HG03066 (cell line): ENCODE data around the gene CISH.

Experiments
- ATAC-seq: cut with Tn5 transposase; IDR thresholded peaks from one replicate; pipeline ENCODE4 v1.9.1; 2021; ENCODE audit warnings: low read depth; ENCODE audit not compliant: unreplicated experiment

The CISH gene, protein sequence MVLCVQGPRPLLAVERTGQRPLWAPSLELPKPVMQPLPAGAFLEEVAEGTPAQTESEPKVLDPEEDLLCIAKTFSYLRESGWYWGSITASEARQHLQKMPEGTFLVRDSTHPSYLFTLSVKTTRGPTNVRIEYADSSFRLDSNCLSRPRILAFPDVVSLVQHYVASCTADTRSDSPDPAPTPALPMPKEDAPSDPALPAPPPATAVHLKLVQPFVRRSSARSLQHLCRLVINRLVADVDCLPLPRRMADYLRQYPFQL

DNA sequence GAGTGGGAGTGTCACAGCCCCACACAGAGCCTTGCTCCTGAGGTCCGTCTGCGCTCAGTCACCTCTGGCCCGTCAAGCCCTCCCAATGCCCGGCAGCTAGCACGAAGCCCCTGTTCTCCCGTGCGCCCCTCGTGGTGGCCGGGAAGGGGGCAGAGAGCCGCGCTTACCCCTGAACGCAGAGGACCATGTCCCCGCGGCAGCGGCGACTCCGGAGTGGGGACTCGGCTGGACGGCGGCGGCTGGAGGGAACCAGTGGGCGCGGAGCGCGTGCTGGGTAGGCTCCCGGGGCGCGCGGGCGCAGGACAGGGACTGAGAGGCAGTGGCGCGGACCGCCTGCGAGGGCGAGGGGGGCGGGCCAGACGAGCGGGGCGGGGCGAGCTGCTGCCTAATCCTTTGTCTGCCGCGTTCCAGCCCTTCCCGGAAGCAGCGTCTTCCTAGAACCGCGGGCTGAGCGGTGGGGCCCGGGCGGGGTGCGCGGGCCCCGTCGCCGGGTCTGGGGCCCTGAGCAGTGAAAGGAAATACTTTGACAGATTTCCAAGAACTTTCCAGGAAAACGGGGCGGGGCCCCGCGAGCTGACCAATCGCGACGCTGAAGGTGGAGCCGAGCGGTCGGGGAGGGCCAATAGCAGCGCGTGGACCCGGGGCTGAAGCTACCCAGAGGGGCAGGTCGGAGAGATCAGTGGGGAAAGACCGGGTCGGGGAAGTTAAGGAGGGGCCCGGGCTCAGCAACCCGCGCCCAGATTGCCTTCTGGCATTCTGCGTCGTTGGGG, at the start of gene CISH:
TSS of gene CISH (minus strand) at position 311 of the 770 bp plus-strand sequence. CDS start at position 187, 124 bp downstream.
- peak; percentile 76 for ATAC-seq

DNA sequence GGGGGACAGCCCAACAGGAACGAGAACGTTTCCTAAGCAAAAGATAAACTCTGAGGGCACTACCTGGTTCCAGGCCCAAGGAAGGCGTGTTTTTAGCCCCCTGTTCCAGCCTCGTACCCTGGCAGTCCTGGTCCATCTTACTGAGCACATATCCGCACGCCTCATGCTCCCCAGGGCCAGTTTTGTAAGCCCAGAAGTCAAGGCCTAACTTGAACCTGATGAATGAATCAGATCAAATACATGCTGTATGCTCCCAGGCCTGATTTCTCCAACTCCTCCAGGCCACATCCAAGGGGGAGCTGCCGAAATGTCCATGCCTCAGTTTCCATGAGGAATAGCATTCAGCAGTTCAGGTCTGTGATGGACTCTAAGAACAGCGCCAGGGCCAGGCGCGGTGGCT, 48.8 kb upstream of the CISH start:
- ATAC-seq = no peak

DNA sequence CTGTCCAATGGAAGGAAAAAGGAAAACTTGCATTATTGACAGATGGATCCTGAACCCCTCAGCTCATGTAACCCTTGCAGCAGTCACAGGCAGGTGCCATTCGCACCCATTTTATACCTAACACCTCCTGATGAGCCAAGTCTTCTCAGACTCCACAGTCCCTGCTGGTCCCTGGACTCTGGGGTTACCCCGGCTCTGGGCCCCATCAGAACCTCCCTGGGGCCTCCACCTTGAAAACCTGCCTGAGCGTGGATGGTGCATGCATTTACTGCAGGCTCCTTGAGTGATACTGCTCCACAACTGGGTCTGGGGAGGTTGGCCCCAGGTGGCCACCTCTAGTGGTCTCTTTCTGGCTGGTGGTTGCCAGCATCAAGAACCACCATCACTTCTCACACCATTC, 47.3 kb upstream of the CISH start:
- no peak for ATAC-seq

DNA sequence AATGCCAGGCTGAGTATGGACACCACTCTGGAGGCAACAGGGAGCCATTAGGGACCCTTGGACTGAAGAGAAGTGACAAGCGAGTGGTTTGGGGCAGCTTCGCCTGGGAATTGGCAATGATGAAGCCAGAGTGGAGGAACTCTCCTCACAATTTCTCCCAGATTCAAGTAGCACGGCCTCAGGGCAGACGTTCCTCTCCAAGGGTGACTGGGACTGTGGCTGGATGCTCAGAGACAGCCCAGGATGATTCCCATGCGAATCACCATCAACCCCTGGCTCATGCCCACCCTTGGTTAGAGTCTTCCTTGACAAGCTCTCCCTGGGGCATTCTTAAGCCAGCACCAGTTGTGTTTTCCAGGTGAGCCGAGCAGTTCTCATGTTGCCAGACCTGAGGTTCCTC, 46.8 kb upstream of the CISH start:
- ATAC-seq = no peak

DNA sequence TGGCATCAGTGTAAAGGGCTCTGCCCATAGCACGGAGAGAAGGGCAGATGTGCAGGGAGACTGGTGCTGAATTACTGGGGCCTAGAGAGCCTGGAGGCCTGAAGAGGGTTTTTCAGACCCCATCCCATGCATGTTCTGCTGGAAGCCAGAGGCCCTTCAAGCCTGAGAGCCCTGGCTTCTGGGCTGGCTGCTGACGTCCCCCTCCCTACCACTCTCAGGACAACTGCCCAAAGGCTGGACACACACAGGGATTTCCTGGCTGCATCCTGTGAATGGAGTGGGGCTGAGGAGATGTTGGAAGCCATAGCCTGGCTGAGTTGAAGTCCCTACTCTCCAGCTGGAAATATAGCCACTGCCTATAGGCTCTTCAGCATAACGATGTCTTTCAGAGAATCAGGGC, 46.2 kb upstream of the CISH start:
- no peak for ATAC-seq

DNA sequence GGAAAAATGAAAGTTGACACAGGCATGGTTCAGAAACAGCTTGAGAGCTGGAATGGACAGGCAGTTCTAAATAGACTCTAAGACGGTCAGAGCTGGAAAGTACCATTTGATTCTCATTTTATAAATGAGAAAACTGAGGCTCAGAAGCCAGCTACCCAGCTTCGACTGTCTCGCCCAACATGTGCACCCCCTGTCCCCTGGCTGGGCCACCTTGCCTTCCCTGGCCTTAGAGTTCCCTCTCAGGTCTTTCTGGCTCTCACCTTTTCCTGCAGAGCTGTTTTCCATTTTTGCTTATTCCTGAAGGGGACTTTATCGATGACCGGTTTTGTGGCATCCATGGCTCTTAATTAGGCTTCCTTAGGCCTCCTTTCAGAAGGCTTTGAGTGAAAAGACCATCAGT, 45.8 kb upstream of the CISH start:
- ATAC-seq = no peak

DNA sequence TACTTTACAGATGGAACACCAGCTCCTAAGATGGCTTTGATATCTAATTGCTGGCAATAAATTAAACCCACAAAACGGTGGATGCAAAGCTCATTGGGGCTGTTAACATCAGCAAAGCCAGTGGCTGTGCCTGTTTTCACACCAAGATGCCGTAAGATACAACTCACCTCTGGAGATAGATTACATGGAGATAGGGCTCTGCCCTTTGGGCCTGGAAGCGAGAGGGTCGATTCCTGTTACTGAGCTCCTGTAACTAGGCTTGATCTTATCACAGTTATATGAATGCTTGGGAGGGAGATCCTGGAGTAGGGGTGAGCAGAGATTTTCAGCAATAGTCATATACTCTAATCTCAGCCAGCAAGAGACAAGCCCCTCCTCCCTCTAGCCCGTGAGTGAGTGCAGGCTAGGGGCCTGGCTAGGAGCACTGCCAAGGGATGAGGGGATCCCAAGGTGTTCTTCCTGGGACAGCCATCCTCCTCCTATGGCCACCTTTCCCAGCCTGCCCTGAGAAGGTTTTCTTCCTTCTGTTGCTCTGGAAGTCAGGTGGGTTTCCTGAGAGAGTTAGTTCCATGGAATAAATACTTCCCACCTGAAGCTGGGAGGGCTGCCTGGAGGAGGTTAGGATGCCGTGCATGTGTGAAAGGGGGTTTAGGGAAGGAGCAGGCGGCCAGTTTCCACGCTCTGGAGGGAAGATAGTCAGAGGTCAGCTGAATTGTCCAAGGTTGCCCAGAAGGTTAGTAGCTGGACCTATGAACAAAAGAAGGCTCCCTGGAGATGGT, 45.0 kb upstream of the CISH start:
- ATAC-seq = no peak

DNA sequence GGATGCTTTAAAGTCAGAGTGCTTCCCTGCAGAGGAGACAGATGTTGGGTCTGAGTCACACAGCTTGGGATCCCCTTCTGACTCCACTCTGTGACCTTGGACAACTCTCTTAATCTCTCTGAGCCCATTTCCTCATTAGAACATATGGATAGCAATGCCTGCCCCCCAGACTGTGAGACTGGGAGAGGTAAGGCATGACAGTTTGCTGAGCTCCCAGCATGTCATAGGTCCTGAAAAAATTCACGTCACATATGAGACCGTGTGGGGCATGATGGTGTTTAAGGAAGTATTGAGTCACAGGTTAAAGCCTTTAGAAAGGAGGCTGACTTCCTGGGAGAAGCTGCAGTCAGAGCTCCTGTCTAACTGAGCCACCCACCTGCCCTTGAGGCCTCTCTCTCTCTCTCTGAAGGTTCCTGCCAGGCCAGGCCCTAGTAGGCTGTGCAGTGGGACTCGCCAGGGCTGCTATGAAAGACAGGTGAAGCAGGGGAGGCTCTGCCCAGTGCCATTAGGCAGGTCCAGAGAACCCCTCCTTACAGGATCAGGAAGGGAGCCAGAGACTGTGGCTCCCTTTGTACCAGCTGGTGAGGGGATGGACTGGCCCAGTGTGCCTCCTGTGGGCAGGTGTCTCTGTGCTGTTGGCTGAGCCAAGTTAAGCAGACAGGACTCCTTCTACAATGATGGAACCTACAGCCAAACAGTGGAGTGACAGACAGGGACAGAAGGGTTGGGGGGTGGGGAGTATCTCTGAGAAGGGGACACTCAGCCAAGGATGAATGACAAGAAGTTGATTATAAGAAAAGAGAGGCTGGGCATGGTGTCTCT, 43.6 kb upstream of the CISH start:
- no peak for ATAC-seq

DNA sequence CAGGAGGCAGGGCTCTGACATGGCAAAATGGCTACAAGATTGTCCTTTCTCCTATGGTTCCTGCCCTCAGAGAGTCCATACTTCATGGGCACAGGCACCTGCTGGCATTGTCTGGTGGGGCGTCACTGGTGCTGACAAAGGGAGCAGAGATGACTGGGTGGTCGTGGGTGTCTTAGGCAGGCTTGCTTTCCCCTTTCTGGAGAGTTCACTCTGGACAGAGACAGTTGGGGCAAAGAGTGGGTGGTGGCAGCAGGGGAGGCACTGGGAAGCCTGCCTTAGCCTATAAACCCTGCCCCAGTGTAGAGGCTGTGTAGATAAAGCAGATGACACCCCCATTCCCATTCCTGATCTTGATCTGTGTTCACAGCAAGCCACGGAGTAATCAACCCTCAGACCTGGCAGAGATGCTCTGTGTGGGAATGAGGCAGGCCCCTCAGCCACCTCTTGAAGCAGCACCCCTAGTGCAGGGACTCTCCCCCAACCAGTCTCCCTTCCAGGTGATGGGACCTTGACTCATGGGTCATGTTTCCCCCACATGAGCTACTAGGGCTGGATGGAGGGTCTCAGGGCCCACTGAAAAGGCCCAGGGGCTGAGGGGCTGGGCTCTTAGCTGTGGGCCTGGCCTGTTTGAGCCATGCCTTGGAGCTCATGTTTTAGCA, 42.5 kb upstream of the CISH start:
- no peak for ATAC-seq

DNA sequence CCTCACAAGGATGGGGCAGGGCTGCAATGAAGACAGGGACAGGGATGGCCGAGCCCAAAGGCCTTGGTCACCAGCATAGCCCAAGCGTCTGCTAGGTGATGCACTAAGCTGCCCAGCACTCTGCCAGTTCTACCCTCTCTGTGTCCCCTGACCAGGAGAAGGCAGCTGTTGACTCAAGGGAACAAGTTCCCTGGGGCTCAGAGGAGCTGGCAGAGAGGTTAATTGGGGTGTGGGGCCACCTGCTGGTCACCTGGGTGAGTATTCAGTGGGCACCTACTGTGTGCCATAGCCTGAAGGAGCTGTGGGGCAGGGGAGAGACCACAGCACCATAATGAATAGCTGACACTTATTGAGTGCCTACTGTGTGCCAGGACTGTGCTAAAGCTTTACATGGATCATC, 41.1 kb upstream of the CISH start:
- ATAC-seq = no peak

DNA sequence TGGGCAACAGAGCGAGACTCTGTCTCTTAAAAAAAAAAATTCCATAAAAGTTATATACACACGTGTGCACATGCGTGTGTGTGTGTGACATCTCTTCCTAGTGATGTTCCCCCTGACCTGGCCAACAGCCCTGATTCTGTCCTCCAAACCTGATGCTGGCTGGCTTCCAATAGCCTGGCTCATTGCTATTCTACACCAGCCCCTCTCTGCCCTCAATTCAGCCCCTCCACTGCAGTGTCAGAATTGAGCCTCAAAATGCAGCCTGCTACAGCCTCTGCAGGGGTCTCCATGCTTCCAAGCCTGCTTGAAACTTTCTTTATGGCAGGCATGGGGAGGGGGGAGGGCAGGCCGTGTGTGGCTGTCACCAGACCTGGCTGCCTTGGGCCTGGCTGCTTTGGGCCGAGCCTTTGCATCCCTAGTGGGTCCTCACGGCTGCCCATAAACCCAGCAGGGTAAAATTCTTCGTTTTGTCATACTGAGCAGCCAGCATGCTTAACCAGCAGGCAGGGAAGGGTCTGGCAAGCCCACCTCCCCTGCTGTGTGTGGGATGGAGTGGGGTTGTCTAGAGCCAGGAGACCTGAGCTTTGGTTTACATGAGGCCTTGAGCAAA, 40.5 kb upstream of the CISH start:
- ATAC-seq = no peak

DNA sequence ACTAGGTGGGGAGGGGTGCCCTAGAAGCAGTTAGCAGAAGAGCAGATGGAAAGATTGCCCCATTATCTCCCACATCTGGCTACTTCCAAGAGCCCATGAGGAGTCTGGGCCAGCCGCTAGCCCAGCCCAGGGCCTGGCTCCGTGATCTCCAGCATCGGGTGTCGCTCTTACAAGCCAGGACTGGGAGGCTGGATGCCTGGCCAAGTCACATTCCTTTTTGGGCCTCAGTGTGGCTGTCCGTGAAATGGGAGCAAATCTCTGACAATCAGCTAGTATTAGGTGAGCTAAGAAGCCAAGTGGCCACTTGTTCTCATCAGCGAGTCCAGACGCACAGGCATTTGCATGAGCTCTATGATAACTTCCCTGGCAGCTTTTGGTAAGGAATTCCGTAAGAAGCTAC, 39.9 kb upstream of the CISH start:
- no peak for ATAC-seq

DNA sequence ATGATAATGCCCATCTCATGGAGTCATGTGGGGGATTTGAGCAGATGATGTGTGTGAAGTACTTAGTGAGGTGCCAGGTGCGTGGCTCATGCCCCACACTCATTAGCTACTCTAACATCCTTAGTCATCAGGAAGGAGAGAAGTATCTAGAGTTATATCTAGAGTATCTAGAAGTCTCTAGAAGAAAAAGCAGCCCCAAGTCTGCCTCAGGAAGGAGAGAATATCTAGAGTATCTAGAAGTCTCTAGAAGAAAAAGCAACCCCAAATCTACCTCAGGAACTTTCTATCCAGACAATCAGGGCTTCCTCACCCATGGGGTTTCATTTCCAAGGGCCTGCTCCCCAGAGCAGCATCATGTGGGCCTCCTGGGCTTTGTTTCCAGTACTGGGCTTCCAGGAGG, 38.4 kb upstream of the CISH start:
- ATAC-seq = no peak

DNA sequence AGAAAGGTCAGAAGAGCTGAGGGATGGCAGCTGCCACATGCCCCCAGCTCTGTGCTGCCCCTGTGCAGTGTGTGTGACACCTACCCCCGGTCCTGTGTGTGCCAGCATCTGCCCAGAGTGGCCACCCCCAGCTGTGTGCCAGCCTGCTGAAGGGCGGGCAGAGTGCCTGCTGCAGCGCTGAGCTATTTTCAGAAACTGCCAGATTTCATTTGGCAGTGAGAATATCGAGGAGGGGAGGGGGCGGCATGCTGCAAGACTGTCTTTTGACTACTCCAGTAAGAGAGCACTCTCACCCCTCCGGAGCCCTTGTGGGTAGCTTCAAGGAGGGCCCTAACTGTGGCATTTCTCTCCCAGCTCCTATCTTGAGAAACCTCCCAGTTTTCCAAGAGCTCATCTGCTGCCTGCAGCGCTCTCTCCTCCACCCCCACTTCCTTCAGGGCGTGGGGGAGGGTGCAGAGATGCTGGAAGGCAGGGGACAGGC, 37.9 kb upstream of the CISH start:
- no peak for ATAC-seq

DNA sequence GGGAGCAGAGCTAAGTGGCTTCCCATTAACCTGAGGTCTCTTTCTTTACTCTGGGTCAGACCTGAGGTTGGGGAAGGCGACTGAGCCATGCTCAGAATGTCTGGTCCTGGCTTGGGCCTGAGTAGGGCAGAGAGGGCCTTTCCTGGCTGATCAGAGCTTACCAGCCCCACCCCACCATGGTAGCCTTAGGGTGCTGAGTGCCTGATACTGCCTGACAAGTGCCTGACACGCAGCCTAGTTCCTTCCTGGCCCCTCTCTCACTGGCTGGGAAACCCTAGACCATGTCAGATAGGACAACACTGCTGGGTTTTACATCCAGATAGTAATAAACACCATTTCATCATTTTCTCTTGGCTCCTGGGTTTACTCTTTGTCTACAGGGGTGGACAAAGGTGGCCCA, 37.4 kb upstream of the CISH start:
- no peak for ATAC-seq

DNA sequence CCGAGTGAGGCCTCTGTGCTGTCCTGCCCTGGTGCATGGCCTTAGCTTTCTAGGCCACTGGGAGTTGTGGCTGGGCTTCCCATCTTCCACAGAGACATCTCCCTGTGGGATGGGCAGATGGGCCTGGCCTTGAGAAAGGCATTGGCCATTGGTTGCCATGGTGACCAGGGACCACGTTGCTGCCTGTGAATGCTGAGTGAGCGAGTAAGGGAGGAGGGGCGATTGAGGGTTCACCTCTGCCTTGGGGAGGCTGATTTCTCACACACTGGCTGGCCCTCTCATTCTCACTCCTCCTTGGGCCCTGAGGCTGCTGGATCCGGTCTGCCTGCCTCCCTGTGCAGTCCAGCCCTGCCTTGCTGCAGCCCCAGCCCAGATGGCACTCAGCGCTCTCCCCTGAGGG, 36.7 kb upstream of the CISH start:
- ATAC-seq = no peak

DNA sequence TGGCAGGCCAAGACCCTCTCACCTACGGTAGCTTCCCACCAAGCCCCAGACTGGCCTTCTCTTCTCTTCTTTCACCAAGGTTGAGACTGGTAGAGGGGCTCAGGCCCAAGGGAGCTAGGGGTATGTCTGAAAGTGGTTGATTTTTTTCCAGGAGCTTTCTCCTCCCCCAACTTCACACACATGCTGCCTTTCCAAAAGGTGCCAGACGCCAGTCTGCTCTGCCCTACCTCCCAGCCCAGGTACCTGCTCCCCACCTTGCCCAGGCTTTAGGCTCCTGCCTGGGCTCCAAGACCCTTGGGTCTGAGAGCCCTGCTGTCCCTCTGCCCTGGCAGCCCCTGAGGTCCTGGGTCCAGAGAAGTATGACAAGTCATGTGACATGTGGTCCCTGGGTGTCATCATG, 33.8 kb upstream of the CISH start:
- no peak for ATAC-seq

DNA sequence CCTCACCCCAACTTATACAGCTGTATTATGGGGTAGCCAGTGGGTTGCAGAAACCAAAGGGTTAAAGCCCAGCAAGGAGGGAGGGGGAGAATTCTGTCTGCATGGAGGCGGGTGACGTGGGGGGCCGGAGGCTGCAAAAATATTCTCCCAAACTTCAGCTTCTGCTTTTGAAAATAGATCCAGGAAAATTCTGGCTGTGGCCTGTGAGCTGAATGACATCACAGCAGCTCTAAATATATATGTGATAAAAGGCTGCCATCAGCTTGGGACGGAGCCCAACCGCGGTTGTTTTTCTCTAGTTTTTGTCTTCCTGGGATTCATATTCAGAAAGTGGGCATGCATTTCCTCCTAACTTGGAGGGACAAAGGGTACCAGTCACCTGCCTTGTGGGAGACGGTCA, 33.0 kb upstream of the CISH start:
- ATAC-seq = no peak

DNA sequence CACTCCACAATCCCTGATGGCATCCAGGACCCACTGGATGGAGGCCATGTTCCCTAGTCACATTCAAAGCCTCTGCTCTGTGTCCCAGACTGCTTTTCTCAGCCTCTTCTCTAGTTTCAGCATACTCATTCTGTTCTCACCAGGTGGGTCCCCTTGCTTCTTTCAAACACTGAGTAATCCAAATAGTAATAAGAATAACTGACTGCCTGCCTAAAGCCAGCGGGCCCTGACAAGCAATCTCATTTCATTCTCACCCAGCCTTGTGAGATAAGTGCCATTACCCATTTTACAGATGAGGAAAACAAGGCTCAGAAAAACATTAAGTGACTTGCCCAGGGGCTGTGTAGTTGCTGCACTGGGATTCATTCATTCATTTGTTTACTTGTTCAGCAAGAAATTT, 30.8 kb upstream of the CISH start:
- no peak for ATAC-seq

DNA sequence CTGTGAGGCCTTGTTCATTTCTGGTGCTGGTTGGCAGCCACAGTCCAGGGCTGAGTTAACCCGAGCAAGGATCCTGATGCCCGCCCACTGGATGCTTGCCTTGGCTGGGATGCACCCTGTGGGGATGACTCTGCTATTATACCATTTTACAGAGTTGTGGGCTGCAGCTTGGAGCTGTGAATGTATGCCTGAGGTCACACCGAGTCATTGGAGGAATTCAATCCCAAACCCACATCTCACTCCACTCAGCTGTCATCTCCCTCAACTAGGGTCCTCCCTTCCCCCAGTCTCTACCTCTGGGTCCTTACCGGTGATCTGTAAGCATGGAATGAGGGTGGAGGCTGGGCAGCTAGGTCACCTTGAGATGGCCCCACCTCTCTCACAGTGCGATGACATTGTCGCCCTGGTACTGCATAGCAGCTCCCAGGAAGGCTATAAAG, 27.5 kb upstream of the CISH start:
- ATAC-seq = no peak
